HEK293 (cell line): ENCODE data around the gene USP6NL.

ENCODE experiments used
- CTCF ChIA-PET: fragments of 350-600 bp; formaldehyde crosslinking; extraction: SDS; loops from one replicate; lab custom pipeline; 2021; ENCODE audit warnings: antibody characterized with exemption; lab: Yijun Ruan, JAX
- POLR2A ChIA-PET: fragments of 300-600 bp; formaldehyde crosslinking; extraction: SDS; loops from one replicate; lab custom pipeline; 2020; ENCODE audit warnings: antibody characterized with exemption, inconsistent platforms; lab: Yijun Ruan, JAX
- H3K27ac ChIP-seq: fragments of 200-500 bp; sonication (Bioruptor generic); 2 replicates; pipeline ENCODE4 v1.5.1; 2014; ENCODE audit warnings: low read depth, low read length, control low read depth, inconsistent platforms; ENCODE audit errors: extremely low read depth
- H3K36me3 ChIP-seq, 2 experiments: fragments of 200-500 bp in 1 of 2; sonication (Bioruptor generic) in 1 of 2; 1 replicate in 1 of 2; 2 replicates in 1 of 2; pipeline ENCODE4 v1.5.1; 2014 to 2017; ENCODE audit warnings: inconsistent platforms in 2 of 2, low read length in 2 of 2; ENCODE audit not compliant: control insufficient read depth in 2 of 2, insufficient read depth in 1 of 2
- H3K4me1 ChIP-seq: fragments of 200-500 bp; sonication (Bioruptor generic); 2 replicates; pipeline ENCODE4 v1.5.1; 2014; ENCODE audit warnings: mild to moderate bottlenecking, low read length, inconsistent platforms; ENCODE audit not compliant: control insufficient read depth, insufficient read depth
- H3K4me3 ChIP-seq: 2 replicates; pipeline ENCODE4 v1.5.1; 2011; ENCODE audit warnings: low read depth, mild to moderate bottlenecking, control low read depth, low read length, moderate library complexity
- H3K9me3 ChIP-seq: fragments of 200-500 bp; sonication (Bioruptor generic); 2 replicates; pipeline ENCODE4 v1.5.1; 2014; ENCODE audit warnings: low read depth, low read length, inconsistent platforms; ENCODE audit not compliant: control insufficient read depth, insufficient read depth
- GFI1B ChIP-seq: fragments of 450-650 bp; formaldehyde crosslinking; IDR thresholded peaks from 2 replicates; pipeline ENCODE4 v1.5.1; 2016; ENCODE audit warnings: missing biosample characterization, missing genetic modification characterization
- HOXA7 ChIP-seq: sonication (generic); formaldehyde crosslinking; IDR thresholded peaks from 2 replicates; pipeline ENCODE4 v1.8.1; 2022; ENCODE audit warnings: missing genetic modification reagents, borderline replicate concordance
- TCF7L2 ChIP-seq: IDR thresholded peaks from 2 replicates; pipeline ENCODE4 v1.6.1; 2011; ENCODE audit warnings: low read depth, mild to moderate bottlenecking, inconsistent platforms, low read length, moderate library complexity, borderline replicate concordance
- ZBTB17 ChIP-seq: fragments of 450-650 bp; formaldehyde crosslinking; IDR thresholded peaks from 2 replicates; pipeline ENCODE4 v1.5.1; 2016; ENCODE audit warnings: missing biosample characterization, missing genetic modification characterization
- ZBTB8A ChIP-seq: fragments of 450-650 bp; formaldehyde crosslinking; IDR thresholded peaks from 2 replicates; pipeline ENCODE4 v1.5.1; 2016; ENCODE audit warnings: missing biosample characterization, missing genetic modification characterization
- ZNF138 ChIP-seq: fragments of 450-650 bp; formaldehyde crosslinking; IDR thresholded peaks from 2 replicates; pipeline ENCODE4 v1.5.1; 2016; ENCODE audit warnings: missing biosample characterization, missing genetic modification characterization, borderline replicate concordance
- ZNF174 ChIP-seq: fragments of 450-650 bp; formaldehyde crosslinking; IDR thresholded peaks from 2 replicates; pipeline ENCODE4 v1.5.0; 2017; ENCODE audit warnings: missing biosample characterization, mild to moderate bottlenecking, missing genetic modification characterization
- ZNF24 ChIP-seq: fragments of 450-650 bp; formaldehyde crosslinking; IDR thresholded peaks from 2 replicates; pipeline ENCODE4 v1.5.1; 2016; ENCODE audit warnings: missing biosample characterization, missing genetic modification characterization
- ZNF37A ChIP-seq: fragments of 450-650 bp; IDR thresholded peaks from 2 replicates; pipeline ENCODE4 v1.5.1; 2018; ENCODE audit warnings: missing biosample characterization, missing genetic modification characterization
- ZNF423 ChIP-seq: fragments of 450-650 bp; formaldehyde crosslinking; IDR thresholded peaks from 2 replicates; pipeline ENCODE4 v1.5.1; 2016; ENCODE audit warnings: missing biosample characterization, missing genetic modification characterization
- ZNF555 ChIP-seq: fragments of 450-650 bp; formaldehyde crosslinking; conservative IDR thresholded peaks from 2 replicates; pipeline ENCODE4 v1.5.1; 2017; ENCODE audit warnings: missing biosample characterization, mild to moderate bottlenecking, missing genetic modification characterization, inconsistent platforms
- ZNF585B ChIP-seq: fragments of 450-650 bp; formaldehyde crosslinking; IDR thresholded peaks from 2 replicates; pipeline ENCODE4 v1.5.1; 2016; ENCODE audit warnings: missing biosample characterization, missing genetic modification characterization
- ZNF596 ChIP-seq: fragments of 450-650 bp; IDR thresholded peaks from 2 replicates; pipeline ENCODE4 v1.5.0; 2018; ENCODE audit warnings: missing biosample characterization, mild to moderate bottlenecking, missing genetic modification characterization, moderate library complexity
- ZNF645 ChIP-seq: fragments of 450-650 bp; formaldehyde crosslinking; IDR thresholded peaks from 2 replicates; pipeline ENCODE4; 2016; ENCODE audit warnings: missing biosample characterization, missing genetic modification characterization
- TF ChIP-seq, protein P1 (sequence below): fragments of 450-650 bp; formaldehyde crosslinking; IDR thresholded peaks from 2 replicates; pipeline ENCODE4 v1.5.1; 2017; ENCODE audit warnings: missing biosample characterization, missing genetic modification characterization

The USP6NL gene

DNA sequence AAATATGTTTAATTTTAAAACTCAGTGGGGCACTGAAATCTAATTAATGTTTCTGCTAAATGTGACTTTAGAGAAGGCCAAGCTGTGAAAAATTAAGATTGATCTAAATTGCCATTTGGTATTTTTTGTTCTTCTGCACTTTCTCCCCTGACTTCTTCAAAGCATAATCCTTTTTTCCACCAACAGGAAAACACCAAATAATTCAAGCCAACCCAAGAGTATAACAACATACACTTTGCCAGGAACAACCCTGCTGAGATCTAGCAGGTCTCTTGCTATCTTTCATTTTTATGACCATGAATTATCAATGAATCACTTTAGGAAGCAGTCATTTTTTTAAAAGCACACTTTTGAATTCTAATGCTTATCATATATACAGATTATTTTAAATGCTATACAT lies 100.1 kb downstream of the USP6NL start:
- no peaks in the 10 kb centered on the region for H3K36me3 ChIP-seq
- no peak overlapping the region for H3K27ac ChIP-seq
- CTCF ChIA-PET, result interaction anchor here (1.2 kb wide), 1 partner anchor 246 kb away, joined by 7 read pairs; no protein-coding TSS in a partner anchor
- no peaks in the 10 kb centered on the region for H3K9me3 ChIP-seq
- H3K4me3 ChIP-seq, result no peak overlapping the region
- no peak for TF ChIP-seq ZBTB8A
- TF ChIP-seq, protein P1, sequence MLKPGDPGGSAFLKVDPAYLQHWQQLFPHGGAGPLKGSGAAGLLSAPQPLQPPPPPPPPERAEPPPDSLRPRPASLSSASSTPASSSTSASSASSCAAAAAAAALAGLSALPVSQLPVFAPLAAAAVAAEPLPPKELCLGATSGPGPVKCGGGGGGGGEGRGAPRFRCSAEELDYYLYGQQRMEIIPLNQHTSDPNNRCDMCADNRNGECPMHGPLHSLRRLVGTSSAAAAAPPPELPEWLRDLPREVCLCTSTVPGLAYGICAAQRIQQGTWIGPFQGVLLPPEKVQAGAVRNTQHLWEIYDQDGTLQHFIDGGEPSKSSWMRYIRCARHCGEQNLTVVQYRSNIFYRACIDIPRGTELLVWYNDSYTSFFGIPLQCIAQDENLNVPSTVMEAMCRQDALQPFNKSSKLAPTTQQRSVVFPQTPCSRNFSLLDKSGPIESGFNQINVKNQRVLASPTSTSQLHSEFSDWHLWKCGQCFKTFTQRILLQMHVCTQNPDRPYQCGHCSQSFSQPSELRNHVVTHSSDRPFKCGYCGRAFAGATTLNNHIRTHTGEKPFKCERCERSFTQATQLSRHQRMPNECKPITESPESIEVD (tag by site-specific recombination), result peak; percentile 56; the same call in 1 of the 2 replicates
- TF ChIP-seq, all 188 proteins: peak for 1
- POLR2A ChIA-PET, result no interaction called here
- H3K4me1 ChIP-seq, result no peaks in the 10 kb centered on the region

DNA sequence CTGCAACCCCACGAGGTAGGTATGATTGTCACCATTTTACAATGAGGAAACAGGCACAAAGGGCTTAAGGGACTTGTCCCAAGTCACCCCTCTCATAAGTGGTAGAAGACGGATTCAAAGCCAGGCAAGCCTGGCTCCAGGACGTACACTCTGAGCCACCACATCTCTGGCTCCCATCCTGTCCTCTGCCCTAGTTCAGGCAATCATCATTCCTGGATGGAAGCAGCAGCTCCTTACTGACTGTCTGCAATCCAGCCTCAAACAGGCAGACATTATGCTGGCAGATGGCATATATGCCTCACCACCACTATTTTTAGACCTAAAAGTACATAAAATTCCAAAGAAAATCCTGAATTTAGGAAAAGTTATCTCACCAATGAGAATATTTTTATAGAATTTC lies 100.7 kb downstream of the USP6NL start:
- no peaks in the 10 kb centered on the region for H3K4me1 ChIP-seq
- ChIA-PET POLR2A (no interaction called here), CTCF (no interaction called here)
- no peak overlapping the region for H3K4me3 ChIP-seq
- TF ChIP-seq ZNF555 (tag by site-specific recombination), result no peak
- no peak for TF ChIP-seq ZNF24 (tag by site-specific recombination)
- peak; percentile 41; the same call in 1 of the 2 replicates for TF ChIP-seq ZBTB17 (tag by site-specific recombination)
- no peak overlapping the region for H3K27ac ChIP-seq
- no peaks in the 10 kb centered on the region for H3K36me3 ChIP-seq
- no peaks in the 10 kb centered on the region for H3K9me3 ChIP-seq

DNA sequence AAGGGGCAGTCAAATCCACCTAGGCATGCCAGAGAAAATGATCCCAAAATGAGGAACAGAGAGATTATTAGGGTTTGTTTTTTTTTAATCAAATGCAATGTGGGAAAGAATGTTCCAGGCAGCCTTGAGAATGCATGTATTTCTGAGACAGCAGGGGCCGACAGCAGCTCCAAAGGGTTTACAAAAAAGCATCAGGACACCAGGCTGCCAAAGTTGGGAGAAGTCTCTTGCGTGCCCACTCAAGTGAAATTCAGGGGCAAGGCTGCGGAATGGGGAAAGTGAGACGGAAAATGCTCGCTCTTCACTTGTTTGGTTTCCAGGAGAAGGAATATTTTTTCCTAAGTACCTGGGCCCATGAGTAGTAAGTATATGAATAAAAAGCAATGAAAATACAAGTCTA lies 101.2 kb downstream of the USP6NL start:
- Histone ChIP-seq H3K4me1 (no peaks in the 10 kb centered on the region), H3K4me3 (no peak overlapping the region), H3K9me3 (no peaks in the 10 kb centered on the region), H3K27ac (no peak overlapping the region), H3K36me3 (no peaks in the 10 kb centered on the region)
- CTCF ChIA-PET, result no interaction called here
- TF ChIP-seq HOXA7 (CRISPR knock-in tag) (no peak), ZNF174 (tag by site-specific recombination) (no peak), ZNF596 (no peak), GFI1B (no peak)
- POLR2A ChIA-PET, result no interaction called here

GRCh38 chr10:11509036-11509435 lies 102.4 kb downstream of the USP6NL start:
- no peak for TF ChIP-seq ZNF585B (tag by site-specific recombination)
- no peak for TF ChIP-seq ZNF138 (tag by site-specific recombination)
- no peak for TF ChIP-seq ZNF645 (tag by site-specific recombination)
- TF ChIP-seq ZBTB17 (tag by site-specific recombination), result peak; percentile 13; the same call in 1 of the 2 replicates
- no peak for TF ChIP-seq ZNF423 (tag by site-specific recombination)
- no peak for TF ChIP-seq TCF7L2
- no peak for TF ChIP-seq ZNF37A (tag by site-specific recombination)
- no peaks in the 10 kb centered on the region for H3K36me3 ChIP-seq
- POLR2A ChIA-PET, result no interaction called here
- CTCF ChIA-PET, result interaction anchor here (0.6 to 2.0 kb wide), 2 partner anchors 9 to 243 kb away, joined by 3 to 6 read pairs; no protein-coding TSS in a partner anchor
- no peak overlapping the region for H3K4me3 ChIP-seq
- H3K4me1 ChIP-seq, result no peaks in the 10 kb centered on the region
- H3K9me3 ChIP-seq, result no peaks in the 10 kb centered on the region
- no peak overlapping the region for H3K27ac ChIP-seq
